Superior temporal gyrus (tissue), 1 donor: ENCODE results near the gene RHOC.

Experiments
- DNase-seq: peaks from one replicate; pipeline ENCODE4 v3.0.0-alpha.2; 2016; ENCODE audit errors: extremely low spot score

Gene RHOC

DNA sequence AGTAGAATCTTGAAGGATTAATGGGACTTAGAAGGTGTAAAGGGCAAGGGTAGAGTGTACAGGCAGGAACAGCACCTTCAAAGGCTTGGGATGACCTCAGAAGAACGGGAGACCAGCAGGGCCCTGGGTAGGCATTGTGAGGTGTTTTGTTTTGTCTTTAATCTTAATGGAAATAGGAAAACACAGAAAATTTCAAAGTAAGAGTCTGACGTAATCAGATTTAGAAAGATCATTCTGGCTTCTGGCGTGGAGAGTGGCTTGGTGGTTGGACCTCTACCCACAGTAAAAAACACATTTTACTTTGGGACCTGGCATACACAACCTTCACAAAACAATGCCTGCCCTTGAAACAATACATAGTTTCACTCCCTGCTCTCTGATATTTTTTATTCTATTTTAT is 28.3 kb downstream of the RHOC start:
- DNase-seq, result no peak

DNA sequence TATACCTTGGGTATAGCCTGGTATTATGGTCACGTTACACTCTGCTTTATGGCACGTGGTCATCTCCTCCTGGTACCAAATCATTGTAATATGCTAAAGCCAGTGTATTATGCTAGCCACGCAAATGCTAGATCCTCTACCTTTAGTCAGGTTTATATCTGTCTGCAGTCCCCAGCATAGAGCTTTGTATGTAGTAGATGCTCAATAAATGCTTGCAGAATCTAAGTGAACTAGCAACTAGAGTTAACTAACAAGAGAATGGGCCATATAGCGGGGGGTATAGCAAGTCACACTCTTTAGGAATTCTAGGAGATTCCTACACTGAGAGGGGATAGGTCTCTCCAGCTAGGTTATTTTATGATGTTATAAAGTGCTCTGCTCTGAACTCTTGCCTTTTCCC is 29.4 kb downstream of the RHOC start:
- DNase-seq, result no peak

DNA sequence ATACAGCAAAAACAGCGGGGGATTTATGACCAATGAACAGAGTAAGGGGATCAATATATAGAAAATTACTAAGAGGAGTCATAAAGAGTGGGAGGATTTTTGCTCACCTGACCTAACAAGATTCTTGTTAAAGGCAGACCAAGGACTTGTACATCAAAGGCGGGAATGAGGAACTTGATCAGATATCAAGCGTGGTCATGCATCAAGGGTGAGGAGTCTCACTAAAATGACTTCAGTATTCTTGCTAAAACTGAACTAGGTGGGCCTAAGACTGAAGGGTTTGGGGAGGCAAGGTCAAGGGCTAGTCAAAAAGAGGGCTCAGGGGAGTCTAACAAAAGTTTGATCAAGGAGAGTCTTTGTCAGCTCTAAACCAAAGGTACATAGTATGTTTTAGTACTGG is 30.4 kb downstream of the RHOC start:
- no peak for DNase-seq

DNA sequence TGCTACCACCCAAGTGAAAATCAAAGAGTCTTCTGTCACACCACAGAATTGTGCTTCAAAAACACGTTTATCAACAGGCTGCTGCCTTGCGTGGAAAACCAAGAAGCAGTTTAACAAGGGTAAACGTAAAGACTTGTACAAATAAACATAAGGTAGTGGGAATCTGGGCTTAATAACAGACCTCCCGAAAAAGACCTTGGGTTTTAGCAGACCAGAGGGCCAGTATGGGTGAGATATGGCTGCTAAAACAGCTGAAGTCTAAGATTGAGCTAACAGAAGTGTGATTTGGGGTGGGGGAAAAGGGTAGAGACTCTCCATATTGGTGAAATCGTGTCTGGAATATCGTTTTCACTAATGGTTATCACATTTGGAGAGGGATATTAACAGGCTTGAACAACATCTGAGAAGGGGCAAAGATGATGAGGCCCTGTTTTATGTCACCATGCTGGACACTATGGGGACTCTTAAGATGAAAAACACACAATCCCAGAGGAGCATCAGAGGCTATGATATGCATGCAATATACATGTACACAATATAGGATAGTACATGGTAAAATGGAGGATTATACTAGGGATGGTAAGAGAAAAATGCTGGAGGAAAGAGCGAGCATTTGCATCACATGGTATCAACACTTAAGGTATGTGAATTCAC is 31.1 kb downstream of the RHOC start:
- DNase-seq, result peak; percentile 33

DNA sequence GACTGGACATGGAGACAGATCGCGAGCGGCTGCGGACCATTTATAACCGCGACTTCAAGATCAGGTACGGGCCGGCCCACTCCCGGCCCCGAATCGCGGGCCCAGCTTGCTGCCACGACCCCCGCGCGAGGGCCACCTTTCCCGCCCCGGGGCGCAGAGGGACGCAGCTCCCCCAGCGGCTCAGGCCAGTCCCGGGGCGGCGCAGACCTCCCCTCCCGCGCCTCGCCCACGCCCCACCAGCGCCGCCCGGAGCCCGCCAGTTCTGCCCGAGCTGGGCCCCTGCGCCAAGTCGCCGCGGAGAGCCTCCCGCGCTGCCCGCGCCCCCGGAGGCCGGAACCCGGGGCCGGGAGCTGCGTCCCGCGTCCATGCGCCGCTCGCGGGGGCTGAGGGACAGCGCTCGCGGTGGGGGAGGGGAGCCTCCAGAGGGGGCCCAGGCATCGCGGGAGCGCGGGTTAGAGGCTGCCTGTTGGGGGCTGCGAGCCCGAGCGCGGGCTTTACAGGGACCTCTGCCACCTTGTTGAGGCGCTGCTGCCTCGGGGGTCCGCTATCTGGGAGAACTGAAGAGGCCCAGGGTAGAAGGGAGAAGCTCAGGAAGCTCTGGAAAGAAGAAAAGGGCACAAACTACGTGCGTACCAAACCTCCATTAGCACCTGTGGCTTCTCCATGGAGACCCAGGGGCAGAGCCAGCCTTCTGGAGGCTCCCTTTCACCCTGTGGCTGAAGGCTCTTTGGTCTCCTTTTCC is 31.8 kb downstream of the RHOC start:
- DNase-seq, result no peak

DNA sequence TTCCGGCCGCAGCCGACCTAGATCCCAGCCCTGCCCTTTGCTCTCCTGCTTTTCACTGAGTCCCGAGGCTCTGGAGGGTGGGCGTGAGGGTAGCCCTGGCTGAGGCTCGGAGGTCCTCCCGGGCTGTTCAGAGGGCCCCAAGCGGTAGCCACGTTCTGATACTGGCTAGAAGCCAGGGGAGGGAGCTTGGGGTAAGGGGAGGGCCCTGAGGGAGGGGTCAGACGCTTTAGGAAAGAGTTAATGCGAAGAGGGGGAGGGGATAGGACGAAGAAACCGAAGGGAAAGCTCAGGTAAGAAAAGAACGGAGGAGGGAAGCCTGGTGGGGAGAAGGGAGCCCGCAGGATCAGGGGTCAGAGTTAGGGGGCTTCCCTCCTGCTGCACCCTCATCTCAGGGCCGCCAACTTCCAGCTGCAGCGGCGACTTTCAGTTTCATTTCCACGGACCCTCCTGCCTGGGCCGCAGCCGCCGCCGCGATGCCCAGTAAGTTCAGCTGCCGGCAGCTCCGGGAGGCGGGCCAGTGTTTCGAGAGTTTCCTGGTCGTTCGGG is 32.4 kb downstream of the RHOC start, which contains the start of gene MOV10:
TSS of gene MOV10 (plus strand) at position 220 of the 546 bp plus-strand sequence. CDS start at position 474, 254 bp downstream.
- peak; percentile 54 for DNase-seq

DNA sequence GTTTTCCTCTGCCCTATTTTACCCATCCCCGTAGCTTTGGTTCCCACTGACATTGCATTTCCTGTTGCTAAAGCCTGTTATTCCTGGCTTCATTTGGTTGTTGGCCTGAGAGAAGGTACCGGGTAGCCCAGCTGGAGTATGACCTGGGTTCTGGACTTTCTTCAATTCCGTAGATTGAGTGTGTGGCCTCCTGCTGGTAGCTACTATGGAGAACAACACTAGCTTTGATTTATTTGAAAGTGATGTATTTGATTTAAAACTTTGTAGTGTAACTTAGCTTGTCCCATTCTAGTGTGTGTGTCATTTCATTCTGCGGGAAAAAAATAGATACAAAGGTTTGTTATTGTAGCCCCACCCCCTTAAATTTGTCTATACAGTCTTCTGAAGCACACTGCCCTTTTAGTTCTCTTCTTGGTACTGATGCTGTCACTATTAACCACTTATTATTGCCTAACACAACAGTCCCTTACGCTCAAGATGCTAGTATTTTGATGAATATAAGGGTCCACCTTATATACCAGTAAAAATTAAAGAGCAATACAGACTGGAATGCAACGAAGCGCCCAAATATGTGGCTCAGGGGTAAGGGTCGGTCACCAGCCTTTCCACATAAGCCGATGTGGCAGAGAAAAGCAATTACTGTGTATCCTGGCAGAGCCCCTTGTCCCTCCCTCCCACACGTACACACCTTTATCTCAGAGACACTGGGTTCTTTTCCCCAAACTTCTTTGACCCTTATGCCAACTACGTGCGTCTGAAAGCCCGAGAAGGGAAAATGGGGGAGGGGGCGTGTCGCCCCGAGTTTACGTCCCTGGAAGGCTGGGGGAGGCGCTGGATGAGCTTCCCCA is 33.1 kb downstream of the RHOC start:
- peak; percentile 50 for DNase-seq

DNA sequence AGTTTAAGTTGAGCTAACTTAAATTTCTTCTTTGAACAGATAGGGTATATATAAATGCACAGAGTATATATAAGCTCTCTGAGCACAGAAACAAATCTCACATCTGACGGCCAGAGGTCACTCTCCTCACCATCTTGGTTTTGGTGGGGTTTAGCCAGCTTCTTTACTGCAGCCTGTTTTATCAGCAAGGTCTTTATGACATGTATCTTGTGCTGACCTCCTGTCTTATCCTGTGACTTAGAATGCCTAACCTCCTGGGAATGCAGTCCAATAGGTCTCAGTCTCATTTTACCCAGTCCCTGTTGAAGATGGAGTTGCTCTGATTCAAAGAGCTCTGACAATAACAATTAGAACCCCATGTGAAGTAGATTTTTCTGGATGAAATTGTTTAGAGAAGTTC is 34.1 kb downstream of the RHOC start:
- DNase-seq, result no peak

DNA sequence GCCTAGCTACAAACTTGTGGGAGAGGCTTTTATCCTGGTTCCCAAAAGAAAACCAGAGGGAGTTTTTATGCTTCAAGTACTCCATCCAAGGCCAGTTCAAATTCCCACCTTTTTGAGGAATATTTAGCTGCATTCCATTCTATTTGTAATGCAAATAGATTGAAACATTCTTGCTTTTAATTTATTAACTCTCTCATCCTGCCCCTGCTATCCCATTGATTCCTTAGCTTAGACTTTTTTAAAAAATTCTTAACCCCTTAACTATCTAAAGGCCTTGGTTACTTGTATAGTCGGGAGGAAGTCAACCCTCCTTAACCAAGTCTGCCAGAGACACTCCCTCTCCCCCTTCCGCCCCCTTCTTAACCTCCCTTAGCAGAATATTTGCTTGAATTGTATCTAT is 34.9 kb downstream of the RHOC start:
- DNase-seq, result no peak

DNA sequence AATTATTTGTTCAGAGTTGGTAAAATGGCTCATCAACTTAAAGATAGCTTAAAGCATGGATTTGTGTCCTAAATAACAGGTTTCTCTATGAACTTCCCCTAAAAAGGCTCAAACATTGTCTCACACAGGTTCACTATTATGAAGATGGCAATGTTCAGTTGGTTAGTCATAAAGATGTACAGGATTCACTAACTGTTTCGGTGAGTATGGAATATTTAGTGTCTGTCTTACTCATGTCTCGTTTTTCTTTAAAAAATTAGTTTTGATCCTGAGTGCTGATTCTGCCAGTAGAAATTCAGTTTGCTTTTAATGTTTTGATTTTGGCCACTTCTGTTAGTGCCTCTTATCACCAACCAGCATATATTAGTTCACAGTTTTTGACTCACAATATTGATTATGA is 40.0 kb downstream of the RHOC start:
- DNase-seq, result no peak

DNA sequence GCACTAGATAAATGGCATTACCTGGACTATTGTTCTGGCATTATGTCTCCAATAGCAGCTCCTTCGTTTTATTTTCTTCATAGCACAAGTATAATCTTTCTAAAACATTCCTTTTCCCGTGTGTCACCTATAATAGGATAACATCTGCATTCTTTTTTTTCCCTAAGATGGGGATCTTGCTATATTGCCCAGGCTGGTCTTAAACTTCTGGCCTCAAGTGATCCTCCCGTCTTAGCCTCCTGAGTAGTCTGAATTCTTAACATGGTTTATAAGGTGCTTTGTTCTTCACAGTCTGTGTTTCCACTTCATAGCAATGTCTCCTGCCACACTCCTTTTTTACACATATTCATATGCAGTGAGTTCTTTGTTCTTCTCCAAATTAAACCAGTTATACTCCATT is 41.1 kb downstream of the RHOC start:
- no peak for DNase-seq

DNA sequence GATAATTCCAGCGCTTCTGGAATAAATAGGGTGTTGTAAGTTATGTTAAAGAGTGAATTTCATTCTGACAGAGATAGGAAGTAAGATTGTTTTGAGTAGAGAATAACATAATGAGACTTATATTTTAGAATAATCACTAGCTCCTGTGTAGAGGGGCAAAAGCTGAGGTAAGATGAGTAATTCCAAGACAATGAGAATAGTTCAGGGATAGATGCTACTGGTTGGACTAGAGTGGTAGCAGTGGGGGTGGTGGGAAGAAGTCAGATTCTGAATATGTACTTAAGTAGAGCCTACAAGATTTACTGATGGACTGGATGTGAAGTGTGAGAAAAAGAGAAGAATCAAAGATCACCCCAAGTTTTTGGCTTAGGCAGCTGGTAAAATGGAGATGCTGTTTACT is 55.7 kb downstream of the RHOC start:
- DNase-seq, result no peak
